HG02571 (cell line): ENCODE data around the gene SCAMP2.
"Not testable (repeated sequence)": the region's sequence is repeated elsewhere in the genome, so short reads cannot be mapped to it uniquely, and the experiment has no call there.

Experiments
- ATAC-seq: cut with Tn5 transposase; IDR thresholded peaks from one replicate; pipeline ENCODE4 v1.9.1; 2021; ENCODE audit warnings: mild to moderate bottlenecking, moderate library complexity; ENCODE audit not compliant: unreplicated experiment

Gene SCAMP2

GRCh38 chr15:74891469-74891868, 18.3 kb upstream of the SCAMP2 start:
- no peak for ATAC-seq

GRCh38 chr15:74890665-74890960, 17.4 kb upstream of the SCAMP2 start:
- no peak for ATAC-seq

GRCh38 chr15:74889883-74890664, 16.9 kb upstream of the SCAMP2 start, which contains the start of gene MPI:
TSS of gene MPI (plus strand) at chr15:74890042. CDS start at chr15:74890074, 32 bp downstream.
- ATAC-seq, result peak; percentile 89

- peak; percentile 21 for ATAC-seq
These were observed 16.3 kb upstream of the SCAMP2 start for GRCh38 chr15:74889390-74889882.

- ATAC-seq, result no peak
These were observed 15.6 kb upstream of the SCAMP2 start for GRCh38 chr15:74888716-74889115.

- not testable (repeated sequence) for ATAC-seq
These were observed 14.5 kb upstream of the SCAMP2 start for GRCh38 chr15:74887537-74888193.

GRCh38 chr15:74885461-74885860, 12.3 kb upstream of the SCAMP2 start:
- ATAC-seq, result no peak

- no peak for ATAC-seq
These were observed 11.5 kb upstream of the SCAMP2 start for GRCh38 chr15:74884428-74885223.

GRCh38 chr15:74882528-74882927, 9.4 kb upstream of the SCAMP2 start:
- no peak for ATAC-seq

GRCh38 chr15:74878273-74878672, 5.1 kb upstream of the SCAMP2 start:
- no peak for ATAC-seq

- no peak for ATAC-seq
These were observed 725 bp upstream of the SCAMP2 start for GRCh38 chr15:74873756-74874424.

- no peak for ATAC-seq
These were observed 496 bp downstream of the SCAMP2 start for GRCh38 chr15:74872702-74873035.

GRCh38 chr15:74870436-74871215, 2.5 kb downstream of the SCAMP2 start:
- ATAC-seq, result no peak

- no peak for ATAC-seq
These were observed 3.3 kb downstream of the SCAMP2 start for GRCh38 chr15:74869726-74870407.

- no peak for ATAC-seq
These were observed 3.8 kb downstream of the SCAMP2 start for GRCh38 chr15:74869372-74869725.

GRCh38 chr15:74868059-74868458, 5.1 kb downstream of the SCAMP2 start:
- ATAC-seq, result no peak

- no peak for ATAC-seq
These were observed 5.6 kb downstream of the SCAMP2 start for GRCh38 chr15:74867466-74868038.

- no peak for ATAC-seq
These were observed 7.1 kb downstream of the SCAMP2 start for GRCh38 chr15:74866090-74866489.

GRCh38 chr15:74865316-74865715, 7.8 kb downstream of the SCAMP2 start:
- no peak for ATAC-seq

- ATAC-seq, result no peak
These were observed 8.9 kb downstream of the SCAMP2 start for GRCh38 chr15:74864296-74864695.
